ENCODE results near the gene STK25. TPM values are rescaled to one million over a fixed set of nuclear protein-coding genes. Genes with fewer than 3 reads are reported as not detected.

Gene STK25
- total RNA-seq, 4 donors from 2014 or later: 159 to 427 (median 205) TPM

DNA sequence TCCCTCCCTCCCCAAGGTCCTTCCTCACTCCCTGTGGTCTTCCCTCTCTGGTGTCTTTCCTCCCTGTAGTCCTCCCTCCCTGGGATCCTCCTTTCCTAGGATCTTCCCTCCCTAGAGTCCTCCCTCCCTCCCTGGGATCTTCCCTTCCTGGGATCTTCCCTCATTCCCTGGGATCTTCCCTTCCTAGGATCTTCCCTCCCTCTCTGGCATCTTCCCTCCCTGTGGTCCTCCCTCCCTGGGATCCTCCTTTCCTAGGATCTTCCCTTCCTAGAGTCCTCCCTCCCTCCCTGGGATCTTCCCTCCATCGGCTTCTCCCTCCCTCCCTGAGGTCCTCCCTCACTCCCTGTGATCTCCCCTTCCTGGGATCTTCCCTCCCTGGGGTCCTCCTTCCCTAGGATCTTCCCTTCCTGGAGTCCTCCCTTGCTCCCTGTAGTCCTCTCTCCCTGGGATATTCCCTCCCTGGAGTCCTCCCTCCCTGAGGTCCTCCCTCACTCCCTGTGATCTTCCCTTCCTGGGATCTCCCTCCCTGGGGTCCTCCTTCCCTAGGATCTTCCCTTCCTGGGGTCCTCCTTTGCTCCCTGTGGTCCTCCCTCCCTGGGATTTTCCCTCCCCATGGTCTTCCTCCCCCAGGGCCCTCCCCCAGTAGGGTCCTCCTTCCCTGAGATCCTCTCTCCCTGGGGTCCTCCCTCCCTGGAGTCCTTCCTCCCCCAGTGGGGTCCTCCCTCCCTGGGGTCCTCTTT, 23.0 kb downstream of the STK25 start:
- no peak overlapping the region for H3K4me3 ChIP-seq
- no peaks in the 10 kb centered on the region for H3K9me3 ChIP-seq
- in situ Hi-C loops (cut with MboI; ENCODE audit: low pct_ligation_motif_present in 1 of 4, low pct_unique_long_range_greater_than_20kb in 1 of 4, low sequenced_read_pairs in 3 of 4) (no loop called here), intact Hi-C loops (cut with DNase I; ENCODE audit: low total_unique reads) (no loop called here)
- 83 to 91% methylated on average over 1 of the region's 1 CpG for WGBS, 2 donors (ENCODE audit: low coverage in 1 of 2)
- H3K27me3 ChIP-seq: no peaks in the 10 kb centered on the region
- H3K27ac ChIP-seq: no peak overlapping the region
- TF ChIP-seq POLR2AphosphoS5 (IDR thresholded peaks at IDR 0.05): no peak
- no peak for DNase-seq
- no peaks in the 10 kb centered on the region for H3K36me3 ChIP-seq
- peaks cover 0 to 12% (median 9%) of the 10 kb centered on the region in 4 donors for H3K4me1 ChIP-seq

DNA sequence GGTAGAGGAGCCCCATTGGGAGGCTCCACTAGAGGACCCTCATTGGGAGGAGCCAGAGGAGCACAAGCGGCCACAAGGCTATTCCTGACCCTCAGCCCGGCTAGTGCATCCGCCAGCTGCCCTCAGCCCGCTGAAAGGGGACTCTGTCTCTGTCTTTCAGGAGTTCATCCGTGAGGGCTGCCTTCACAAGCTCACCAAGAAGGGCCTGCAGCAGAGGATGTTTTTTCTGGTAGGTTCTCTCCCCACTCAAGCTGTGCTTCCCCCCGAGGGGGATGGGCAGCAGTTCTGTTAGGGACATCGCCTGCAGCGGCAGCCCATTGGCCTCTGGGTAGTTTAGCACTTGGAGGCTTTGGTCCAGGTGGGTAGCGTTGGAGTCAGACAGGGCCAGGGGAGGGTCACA, 25.1 kb downstream of the STK25 start:
- no peak for TF ChIP-seq POLR2AphosphoS5 (IDR thresholded peaks at IDR 0.05)
- TF ChIP-seq EP300 (IDR thresholded peaks at IDR 0.05; ENCODE audit: low read depth): no peak
- TF ChIP-seq, protein P1, sequence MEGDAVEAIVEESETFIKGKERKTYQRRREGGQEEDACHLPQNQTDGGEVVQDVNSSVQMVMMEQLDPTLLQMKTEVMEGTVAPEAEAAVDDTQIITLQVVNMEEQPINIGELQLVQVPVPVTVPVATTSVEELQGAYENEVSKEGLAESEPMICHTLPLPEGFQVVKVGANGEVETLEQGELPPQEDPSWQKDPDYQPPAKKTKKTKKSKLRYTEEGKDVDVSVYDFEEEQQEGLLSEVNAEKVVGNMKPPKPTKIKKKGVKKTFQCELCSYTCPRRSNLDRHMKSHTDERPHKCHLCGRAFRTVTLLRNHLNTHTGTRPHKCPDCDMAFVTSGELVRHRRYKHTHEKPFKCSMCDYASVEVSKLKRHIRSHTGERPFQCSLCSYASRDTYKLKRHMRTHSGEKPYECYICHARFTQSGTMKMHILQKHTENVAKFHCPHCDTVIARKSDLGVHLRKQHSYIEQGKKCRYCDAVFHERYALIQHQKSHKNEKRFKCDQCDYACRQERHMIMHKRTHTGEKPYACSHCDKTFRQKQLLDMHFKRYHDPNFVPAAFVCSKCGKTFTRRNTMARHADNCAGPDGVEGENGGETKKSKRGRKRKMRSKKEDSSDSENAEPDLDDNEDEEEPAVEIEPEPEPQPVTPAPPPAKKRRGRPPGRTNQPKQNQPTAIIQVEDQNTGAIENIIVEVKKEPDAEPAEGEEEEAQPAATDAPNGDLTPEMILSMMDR (IDR thresholded peaks at IDR 0.05): no peak
- TF ChIP-seq POLR2A (IDR thresholded peaks at IDR 0.05): no peak
- Histone ChIP-seq H3K4me1 (no peaks in the 10 kb centered on the region), H3K27ac (no peak overlapping the region), H3K4me3 (no peak overlapping the region), H3K27me3 (no peaks in the 10 kb centered on the region), H3K9me3 (no peaks in the 10 kb centered on the region), H3K36me3 (peaks cover 0 to 7% (median 0%) of the 10 kb centered on the region in 4 donors)
- intact Hi-C loops (cut with DNase I; ENCODE audit: low total_unique reads): no loop called here
- DNase-seq: no peak
- in situ Hi-C loops (cut with MboI; ENCODE audit: low pct_ligation_motif_present in 1 of 4, low pct_unique_long_range_greater_than_20kb in 1 of 4, low sequenced_read_pairs in 3 of 4): no loop called here
- WGBS, 2 donors (ENCODE audit: low coverage in 1 of 2): 98% methylated on average over 9 of the region's 9 CpGs; no CpG with 5 or more reads in 1 of the 2 donors

DNA sequence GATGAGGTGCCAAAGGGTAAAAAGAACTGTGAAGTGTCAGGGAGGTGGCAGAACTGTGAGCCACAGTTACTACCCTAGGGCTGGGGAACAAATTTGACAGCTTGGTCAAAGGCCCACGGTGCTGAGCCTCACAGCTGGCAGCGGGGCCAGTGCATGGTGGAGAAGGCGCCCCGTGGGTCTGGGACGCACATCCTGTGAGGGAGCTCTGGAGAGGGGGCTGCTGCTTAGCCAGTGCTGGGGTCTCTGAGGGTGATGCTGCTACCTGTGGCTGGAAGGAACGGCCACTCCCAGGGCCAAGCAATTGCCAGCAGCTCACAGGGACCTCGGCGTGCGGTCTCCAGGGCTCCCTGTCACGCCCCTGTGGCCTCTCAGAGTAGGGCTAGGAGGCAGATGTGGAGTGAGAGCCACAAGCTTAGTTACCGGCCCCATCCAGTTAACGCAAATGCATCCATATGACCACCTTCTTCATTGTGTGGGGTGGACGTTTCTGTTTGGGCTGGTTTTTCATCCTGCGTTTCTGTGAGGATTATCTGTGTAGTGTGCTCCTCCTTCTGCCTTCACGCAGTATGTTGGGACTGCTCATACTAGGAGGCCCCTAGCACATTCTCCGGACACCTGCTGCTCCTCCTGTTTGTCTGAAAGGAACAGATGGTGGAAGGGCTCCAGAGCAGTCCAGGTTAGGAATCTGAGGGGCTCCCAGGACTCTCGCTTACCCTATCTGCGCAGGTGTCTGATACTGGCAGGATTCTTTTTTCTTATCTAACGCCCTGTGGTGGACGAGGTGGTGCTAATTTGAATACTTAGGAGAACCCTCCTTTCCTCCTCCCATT, 26.0 kb downstream of the STK25 start:
- WGBS, 2 donors (ENCODE audit: low coverage in 1 of 2): 84 to 86% methylated on average over 4 to 20 of the region's 20 CpGs
- Histone ChIP-seq H3K36me3 (peaks cover 0 to 7% (median 0%) of the 10 kb centered on the region in 4 donors), H3K9me3 (no peaks in the 10 kb centered on the region), H3K27me3 (no peaks in the 10 kb centered on the region), H3K27ac (no peak overlapping the region), H3K4me3 (no peak overlapping the region), H3K4me1 (no peaks in the 10 kb centered on the region)
- DNase-seq: no peak
- in situ Hi-C loops (cut with MboI; ENCODE audit: low pct_ligation_motif_present in 1 of 4, low pct_unique_long_range_greater_than_20kb in 1 of 4, low sequenced_read_pairs in 3 of 4): no loop called here
- no peak for TF ChIP-seq EP300 (IDR thresholded peaks at IDR 0.05; ENCODE audit: low read depth)
- intact Hi-C loops (cut with DNase I; ENCODE audit: low total_unique reads): no loop called here

DNA sequence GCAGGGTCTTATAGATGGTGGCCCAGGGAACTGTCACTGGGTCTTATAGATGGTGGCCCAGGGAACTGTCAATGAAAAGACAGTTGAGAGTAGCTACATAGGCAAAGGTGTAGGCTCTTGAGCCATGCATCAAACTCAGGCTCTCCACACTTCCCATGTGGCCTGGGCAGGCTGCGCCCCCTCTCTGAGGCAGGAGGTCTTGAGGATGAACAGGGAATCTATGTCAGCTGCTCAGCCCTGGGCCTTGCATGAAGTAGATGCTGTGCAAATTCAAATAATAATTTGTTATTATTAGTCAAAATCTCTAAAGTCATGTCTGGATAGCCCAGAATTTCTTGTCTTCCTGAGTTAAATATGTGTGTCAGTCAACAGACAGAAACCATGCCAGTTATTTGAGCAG, 26.7 kb downstream of the STK25 start:
- Histone ChIP-seq H3K4me1 (no peaks in the 10 kb centered on the region), H3K36me3 (peaks cover 0 to 7% (median under 1%) of the 10 kb centered on the region in 4 donors), H3K27me3 (no peaks in the 10 kb centered on the region), H3K9me3 (no peaks in the 10 kb centered on the region), H3K4me3 (no peak overlapping the region), H3K27ac (no peak overlapping the region)
- WGBS, 2 donors (ENCODE audit: low coverage in 1 of 2): 94% methylated on average over 1 of the region's 1 CpG; no CpG with 5 or more reads in 1 of the 2 donors
- intact Hi-C loops (cut with DNase I; ENCODE audit: low total_unique reads) (no loop called here), in situ Hi-C loops (cut with MboI; ENCODE audit: low pct_ligation_motif_present in 1 of 4, low pct_unique_long_range_greater_than_20kb in 1 of 4, low sequenced_read_pairs in 3 of 4) (no loop called here)
- DNase-seq: no peak
- TF ChIP-seq EP300 (IDR thresholded peaks at IDR 0.05; ENCODE audit: low read depth) (no peak), POLR2A (IDR thresholded peaks at IDR 0.05) (no peak), POLR2AphosphoS5 (IDR thresholded peaks at IDR 0.05) (no peak)
- TF ChIP-seq, protein P1 (IDR thresholded peaks at IDR 0.05): no peak

All from transverse colon (tissue), 4 donors.